HG03354 (cell line): ENCODE data around the gene ZNF148.
A peak's percentile ranks its signal among the peaks of the same experiment; 100 is the strongest.
"Not testable (repeated sequence)": the region's sequence is repeated elsewhere in the genome, so short reads cannot be mapped to it uniquely, and the experiment has no call there.

Experiments used
- ATAC-seq: cut with Tn5 transposase; IDR thresholded peaks from one replicate; pipeline ENCODE4 v1.9.1; 2021; ENCODE audit warnings: mild to moderate bottlenecking; ENCODE audit not compliant: unreplicated experiment, poor library complexity, severe bottlenecking

Gene ZNF148, protein sequence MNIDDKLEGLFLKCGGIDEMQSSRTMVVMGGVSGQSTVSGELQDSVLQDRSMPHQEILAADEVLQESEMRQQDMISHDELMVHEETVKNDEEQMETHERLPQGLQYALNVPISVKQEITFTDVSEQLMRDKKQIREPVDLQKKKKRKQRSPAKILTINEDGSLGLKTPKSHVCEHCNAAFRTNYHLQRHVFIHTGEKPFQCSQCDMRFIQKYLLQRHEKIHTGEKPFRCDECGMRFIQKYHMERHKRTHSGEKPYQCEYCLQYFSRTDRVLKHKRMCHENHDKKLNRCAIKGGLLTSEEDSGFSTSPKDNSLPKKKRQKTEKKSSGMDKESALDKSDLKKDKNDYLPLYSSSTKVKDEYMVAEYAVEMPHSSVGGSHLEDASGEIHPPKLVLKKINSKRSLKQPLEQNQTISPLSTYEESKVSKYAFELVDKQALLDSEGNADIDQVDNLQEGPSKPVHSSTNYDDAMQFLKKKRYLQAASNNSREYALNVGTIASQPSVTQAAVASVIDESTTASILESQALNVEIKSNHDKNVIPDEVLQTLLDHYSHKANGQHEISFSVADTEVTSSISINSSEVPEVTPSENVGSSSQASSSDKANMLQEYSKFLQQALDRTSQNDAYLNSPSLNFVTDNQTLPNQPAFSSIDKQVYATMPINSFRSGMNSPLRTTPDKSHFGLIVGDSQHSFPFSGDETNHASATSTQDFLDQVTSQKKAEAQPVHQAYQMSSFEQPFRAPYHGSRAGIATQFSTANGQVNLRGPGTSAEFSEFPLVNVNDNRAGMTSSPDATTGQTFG

DNA sequence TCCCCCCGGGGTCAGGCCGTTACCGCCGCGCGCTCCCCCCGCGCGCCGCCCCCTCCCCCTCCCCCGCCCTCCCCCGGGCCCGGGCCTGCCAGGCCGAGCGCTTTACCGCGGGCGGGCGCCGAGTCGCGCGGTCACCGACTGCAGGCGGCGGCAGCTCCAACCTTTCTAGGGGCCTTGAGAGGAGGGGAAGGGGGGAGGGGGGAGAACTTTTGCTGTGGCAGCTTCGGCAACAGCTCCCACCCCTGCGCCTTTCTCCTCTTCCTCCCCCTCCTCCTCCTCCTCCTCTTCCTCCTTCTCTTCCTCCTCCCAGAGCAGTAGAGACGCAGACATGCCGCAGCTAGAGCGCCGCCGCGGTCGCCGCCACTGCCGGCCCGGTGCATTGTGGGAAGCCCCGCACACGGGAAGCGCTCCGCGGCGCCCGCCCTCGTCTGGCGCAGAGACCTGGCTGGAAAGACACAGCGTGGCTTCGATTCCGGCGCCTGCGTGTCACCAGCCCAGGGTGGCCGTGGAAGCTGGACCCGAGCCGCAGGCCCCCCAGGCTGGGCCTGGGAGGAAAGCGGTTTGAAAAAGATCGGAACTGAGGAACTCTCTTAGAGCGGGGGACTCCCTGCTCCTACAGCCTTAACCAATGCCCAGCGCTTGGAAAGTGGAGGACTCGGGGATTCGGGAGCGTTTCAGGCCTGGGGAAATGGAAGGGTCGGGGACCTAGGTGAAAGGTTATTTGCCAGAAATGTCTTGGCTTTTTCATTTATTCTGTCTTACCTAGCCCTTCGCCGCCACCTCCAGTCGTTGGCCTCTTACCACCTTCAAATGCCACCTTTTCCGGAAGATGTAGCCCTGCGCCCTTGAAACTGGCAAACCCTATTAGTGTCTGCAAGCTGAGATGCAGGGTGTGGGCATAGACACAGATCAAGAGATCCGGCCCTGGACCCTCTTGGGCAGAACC, at the start of gene ZNF148:
ZNF148 (minus strand) TSS at position 330 of the 946 bp plus-strand sequence. CDS start 61,685 bp downstream, outside the sequence.
- ATAC-seq, result peak; percentile 86

DNA sequence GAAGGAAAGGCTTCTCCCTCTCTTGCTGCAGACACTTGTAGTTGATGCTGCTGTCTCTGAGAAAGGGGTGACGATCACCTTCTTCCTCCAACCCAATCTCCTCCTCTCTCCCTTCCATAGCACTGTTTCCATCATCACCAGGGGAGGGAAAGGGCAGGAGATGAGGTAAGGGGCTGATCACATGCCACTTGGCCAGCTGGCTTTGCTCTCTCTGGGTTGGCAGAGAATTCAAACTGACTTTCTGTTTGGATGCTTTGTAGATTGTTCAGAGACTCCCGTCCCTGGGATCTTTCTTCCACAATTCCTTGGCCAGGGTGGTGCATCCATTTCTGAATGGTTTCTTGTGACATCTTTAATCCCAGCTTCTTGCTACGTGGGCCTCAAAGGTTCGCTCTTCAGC, 43.2 kb upstream of the ZNF148 start:
- no peak for ATAC-seq

DNA sequence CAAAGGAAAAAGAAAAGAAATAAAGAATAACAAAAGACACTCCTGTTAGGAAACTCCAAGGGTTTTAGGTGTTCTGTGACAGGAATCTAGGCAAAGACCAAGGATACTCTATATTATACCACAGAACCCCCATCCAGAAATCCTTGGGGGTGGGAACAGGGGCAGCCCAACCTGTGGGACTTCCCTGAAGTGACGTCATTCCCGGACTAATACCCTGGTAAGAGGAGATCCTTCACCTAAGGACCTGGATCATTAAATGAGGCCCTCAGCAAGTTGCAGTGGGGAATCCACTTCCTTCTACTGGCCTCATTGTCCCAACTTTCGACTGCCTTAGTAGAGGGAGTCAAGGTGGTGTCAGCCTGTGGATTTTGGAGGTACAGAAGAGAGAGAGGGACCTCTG, 41.1 kb upstream of the ZNF148 start:
- no peak for ATAC-seq

DNA sequence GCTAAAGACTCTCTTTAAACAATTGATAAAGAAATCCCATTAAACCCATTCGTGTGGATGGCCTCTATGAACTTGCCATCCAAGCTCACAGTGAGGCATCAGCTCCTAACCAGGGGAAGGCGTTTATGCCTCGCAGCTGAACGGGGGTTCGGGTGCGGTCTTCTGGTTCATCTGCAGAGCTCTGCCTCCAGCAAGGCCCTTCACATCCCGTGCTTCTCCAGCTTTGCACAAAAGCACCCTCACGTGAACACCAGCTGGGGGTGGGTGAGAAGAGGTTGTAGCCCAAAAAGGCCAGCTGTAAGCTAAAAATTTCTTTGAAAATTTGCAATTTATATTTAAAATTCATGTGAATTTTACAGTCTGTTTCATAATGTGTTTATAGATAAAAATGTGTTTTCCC, 39.5 kb upstream of the ZNF148 start:
- ATAC-seq, result no peak

DNA sequence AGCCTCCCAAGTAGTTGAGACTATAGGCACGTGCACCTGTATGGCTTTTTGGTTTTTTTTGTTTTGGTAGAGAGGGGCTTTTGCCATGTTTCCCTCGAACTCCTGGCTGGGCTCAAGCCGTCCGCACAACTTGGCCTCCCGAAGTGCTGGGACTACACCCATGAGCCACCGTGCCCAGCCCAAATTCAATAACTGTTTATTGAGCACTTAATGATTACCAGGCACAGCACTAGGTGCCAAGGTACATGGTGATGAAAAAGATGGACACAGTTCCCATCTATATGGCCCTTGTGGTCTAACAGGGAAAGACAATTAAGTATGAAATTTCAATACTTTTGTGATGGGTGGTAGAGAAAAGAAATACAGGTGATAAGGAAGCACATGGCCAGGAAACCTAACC, 35.8 kb upstream of the ZNF148 start:
- ATAC-seq, result no peak

DNA sequence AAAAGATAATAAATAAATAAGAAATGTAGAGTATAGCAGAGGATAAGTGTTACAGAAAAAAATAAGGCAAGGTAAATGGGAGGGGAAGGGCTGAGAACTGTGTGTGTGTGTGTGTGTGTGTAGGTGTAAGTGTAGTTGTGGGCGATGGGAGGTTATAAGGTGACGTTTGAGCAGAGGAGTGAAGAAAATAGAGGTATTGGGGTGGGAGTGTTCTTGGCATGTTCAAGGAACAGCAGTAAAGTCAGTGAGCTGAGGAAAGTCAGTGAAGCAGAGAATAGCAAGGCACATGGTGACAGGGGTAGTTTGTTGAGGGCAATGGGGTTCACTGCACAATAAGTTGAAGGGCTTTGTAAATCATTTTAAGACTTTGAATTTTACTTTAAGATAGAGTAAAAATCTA, 30.9 kb upstream of the ZNF148 start:
- no peak for ATAC-seq

DNA sequence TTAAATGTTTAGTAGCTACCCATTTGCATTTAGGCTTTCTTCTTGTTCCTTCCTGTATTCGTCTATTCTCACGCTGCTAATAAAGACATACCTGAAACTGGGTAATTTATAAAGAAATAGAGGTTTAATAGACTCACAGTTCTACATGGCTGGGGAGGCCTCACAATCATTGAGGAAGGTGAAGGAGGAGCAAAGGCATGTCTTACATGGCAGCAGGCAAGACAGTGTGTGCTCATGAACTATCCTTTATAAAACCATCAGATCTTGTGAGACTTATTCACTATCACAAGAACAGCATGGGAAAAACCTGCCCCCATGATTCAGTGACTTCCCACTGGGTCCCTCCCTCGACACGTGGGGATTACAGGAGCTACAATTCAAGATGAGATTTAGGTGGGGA, 30.4 kb upstream of the ZNF148 start:
- not testable (repeated sequence) for ATAC-seq

DNA sequence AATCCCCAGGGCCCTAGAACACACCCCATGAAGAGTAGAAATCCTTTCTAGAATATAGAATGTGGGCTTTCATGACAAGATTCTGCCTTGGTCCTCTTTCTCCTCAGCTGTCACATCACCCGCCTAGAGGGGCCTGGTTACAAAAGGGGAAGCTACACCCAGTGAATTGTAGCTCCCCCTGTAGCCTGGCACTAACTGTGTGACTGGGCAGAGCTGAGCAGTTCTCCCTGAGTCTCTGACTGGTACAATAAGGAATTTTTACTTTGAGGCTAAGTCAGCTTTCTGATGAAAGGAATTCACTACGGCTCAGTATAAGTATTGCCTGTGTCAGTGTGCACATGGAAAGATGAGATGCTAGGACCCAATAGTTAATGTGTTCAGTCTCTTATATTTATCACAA, 28.7 kb upstream of the ZNF148 start:
- ATAC-seq, result no peak

DNA sequence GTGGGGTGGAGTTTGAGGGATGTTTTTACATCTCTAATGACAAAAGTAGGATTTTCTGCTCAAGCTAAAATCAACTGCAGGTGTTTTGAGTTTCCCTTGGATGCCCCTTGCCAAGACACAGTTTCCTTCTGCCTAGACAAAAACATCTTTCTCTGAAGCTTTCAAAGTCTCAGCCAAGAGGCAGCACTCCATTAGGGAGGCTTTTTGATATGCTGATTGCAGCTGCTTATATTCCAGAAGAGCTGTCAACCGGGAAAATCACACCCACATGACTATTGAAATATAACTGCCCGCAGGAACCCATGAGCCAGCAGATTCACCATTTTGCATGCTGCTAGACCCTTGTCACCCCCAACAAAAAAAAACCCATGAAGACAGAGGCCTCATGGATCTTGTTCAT, 27.5 kb upstream of the ZNF148 start:
- no peak for ATAC-seq

DNA sequence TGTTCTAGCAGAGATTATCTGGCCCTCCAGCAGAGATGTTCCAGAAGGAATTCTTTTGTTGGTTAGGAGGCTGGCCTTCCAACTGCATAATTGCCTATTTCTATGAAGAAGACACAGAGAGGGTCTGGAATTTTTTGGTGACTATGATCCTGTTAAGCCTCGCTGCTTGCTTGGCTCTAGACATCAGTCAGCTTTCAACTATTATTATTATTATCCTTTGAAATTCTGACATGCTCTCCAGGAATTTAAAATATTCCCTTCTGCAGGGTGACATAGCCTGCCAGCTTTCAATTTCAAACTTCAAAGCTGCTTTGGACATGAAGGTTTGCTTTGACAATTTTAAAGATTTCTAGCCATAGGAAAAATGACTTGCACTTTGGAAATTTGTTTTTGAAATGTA, 26.3 kb upstream of the ZNF148 start:
- ATAC-seq, result no peak

DNA sequence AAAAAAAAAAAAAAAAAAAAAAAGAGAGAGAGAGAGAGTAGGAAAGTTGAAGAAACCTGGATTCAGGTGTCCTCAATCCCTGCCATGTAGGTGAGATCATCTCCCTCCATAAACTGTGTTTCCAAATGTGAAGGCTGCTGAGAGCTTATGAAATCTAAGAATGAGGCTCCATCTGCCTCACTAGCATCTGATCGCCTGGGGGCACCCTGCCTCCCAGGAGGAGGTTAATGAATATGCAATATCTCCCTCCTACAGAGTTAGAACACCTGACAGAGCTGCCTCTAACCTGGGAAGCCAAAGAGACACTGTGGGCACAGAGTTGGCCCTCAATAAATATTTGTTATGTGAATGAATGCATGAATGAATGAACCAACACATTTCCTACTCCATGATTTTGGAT, 23.8 kb upstream of the ZNF148 start:
- ATAC-seq, result no peak

DNA sequence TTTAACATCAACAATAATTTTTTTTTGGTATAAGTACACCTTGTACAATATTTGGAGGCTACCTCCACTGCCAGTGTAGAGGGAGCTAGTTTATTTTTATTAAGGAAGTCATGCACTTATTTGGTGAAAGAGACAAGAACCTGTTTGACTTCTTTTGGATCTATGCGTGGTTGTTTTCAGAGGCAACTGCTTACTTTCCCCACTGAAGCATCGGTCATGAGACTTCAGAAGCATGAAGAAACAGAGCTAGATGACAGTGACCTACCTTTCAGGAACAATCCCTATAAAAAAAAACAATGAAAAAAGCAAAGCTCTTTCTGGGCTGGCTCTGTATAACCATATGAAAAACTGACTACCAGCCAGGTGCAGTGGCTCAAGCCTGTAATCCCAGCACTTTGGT, 20.0 kb upstream of the ZNF148 start:
- no peak for ATAC-seq

DNA sequence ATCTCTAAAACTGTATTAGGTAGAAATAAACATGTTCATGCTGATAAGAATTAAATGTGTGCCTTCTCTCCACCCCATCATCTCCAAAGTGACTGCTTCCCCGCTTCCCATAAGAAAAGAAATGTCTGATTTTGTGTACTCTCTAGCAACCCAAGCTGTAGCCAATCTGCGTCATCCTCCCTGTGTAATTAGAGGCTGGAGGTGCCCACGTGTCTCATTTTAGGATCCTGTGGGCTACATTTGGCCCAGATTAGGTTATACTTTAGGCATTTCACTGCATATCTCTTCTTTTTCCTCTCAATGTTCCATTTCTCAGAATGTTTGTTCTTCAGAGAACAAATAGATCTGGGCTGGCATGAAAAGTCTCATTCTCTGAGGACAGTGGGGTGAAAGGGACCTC, 19.3 kb upstream of the ZNF148 start:
- ATAC-seq, result no peak

DNA sequence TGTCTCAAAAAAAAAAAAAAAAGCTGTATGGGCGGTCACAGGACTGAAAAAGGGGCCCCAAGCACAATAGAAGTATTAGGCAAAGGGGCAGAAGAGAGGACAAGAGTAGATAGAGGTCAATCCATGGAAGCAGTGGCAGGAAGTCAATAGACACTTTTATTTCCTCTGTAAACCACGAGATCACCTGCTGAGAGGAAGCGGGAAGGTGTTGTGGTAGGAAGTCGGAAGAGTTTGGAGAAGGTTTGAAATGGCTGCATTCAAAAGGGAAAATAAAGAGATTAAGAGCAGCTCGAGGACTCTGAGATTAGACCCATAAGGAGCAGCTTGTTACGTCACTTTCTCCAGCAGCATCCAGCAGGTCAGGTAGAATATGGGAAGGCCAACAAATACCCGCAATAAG, 14.2 kb upstream of the ZNF148 start:
- ATAC-seq, result no peak

DNA sequence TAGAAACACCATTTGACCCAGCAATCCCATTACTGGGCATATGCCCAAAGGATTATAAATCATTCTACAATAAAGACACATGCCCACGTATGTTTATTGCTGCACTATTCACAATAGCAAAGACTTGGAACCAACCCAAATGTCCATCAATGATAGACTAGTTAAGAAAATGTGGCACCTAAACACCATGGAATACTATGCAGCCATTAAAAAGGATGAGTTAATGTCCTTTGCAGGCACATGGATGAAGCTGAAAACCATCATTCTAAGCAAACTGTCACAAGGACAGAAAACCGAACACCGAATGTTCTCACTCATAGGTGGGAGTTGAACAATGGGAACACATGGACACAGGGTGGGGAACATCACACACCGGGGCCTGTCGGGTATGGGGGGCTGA, 13.2 kb upstream of the ZNF148 start:
- not testable (repeated sequence) for ATAC-seq

DNA sequence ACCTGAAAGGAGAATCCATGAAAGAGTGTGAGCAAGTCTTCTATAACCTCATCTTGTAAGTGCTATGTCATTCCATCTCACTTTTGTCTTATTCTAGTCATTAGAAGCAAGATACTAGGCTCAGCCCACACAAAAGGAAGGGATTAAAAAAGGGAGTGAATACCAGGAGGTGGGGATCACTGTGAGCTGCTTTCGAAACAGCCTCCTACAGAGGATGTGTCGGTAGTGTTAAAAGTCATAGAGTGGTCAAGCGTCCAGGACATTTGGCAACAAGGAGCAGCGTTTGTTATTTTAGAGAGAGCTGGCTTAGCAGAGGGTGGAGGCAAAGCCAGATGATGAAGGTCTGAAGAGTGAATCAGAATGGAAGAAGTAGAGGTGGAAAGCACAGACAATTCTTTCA, 11.7 kb upstream of the ZNF148 start:
- ATAC-seq, result no peak

DNA sequence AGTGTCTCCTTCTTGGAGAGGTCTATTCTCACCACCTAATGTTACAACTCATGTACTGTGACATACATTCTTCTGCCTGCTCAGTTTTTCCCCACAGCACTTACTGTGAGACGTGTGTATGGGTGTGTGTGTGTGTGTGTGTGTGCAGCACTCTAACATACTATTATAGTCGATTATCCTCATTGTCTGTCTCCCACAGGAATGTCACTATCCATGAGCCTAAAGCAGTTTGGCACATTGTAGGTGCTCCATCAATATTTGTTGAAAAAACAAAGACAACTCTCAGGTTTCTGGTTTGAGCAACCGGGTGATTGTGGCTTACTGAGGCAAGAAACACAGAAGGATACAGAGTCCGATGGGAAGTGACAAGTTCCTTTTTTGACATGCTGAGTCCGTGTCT, 8.6 kb upstream of the ZNF148 start:
- ATAC-seq, result no peak

DNA sequence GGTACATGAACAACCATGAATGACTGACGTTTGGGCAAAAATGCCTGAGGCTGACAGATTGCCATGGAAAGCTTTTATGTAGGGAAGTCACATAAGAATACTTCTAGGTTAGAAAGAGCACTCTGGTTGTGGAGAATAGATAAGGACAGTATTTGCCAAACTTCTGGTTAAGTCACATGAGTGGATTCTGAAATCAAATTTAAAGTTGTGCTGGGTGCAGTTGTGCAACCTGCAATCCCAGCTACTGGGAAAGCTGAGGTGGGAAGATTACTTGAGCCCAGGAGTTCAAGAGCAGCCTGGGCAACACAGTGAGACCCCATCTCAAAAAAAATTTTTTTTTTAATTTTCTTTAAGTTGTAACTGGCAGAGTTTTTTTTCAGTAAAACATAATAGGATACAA, 7.2 kb upstream of the ZNF148 start:
- ATAC-seq, result no peak

DNA sequence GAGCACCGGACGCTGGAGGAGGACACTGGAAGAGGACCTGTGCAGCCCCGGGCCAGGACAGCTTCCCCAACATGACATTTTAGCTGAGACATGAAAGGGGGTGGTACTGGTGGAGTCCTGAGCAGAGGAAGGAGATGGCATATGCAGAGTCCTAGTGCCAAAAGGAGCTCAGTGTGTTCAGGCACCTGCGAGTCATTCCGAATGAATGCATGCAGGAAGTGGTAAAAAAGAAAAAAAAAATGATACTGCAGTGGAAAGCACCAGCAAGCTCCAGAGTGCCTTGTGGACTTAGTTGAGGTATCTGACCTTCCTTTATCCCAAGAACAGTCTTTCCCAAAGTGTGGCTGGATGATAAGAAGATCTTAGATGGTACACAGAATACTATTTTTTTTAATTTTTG, 6.6 kb upstream of the ZNF148 start:
- peak; percentile 60 for ATAC-seq

DNA sequence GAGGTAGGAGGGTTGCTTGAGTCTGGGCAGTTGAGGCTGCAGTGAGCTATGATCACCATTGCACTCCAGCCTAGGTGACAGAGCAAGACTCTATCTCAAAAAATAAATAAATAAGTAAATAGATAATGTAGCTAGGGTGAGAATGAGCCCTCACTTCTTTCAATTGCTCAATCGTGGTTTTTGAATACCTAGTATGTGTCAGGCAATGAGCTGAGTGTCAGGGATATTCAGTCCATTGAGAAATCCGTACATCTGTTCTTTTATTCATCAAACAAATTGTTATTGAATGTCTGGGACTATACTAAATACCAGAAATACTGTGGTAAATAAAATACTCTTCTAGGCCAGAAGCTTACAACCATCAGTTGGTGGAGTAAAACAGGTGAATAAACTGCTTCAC, 6.2 kb upstream of the ZNF148 start:
- no peak for ATAC-seq
